B cell (primary cell): ENCODE measurements around the gene TFRC.

Source experiments
- EZH2 ChIP-seq: IDR thresholded peaks from 2 replicates; pipeline ENCODE4 v1.6.1; 2012; ENCODE audit warnings: borderline replicate concordance, low read depth, mild to moderate bottlenecking, moderate library complexity, low read length; ENCODE audit not compliant: insufficient read depth, poor library complexity, severe bottlenecking
- TF ChIP-seq, protein P1 (sequence below): fragments of 200-600 bp; IDR thresholded peaks from one replicate; pipeline ENCODE4 v1.8.0; 2022; ENCODE audit warnings: antibody characterized with exemption, mild to moderate bottlenecking

DNA sequence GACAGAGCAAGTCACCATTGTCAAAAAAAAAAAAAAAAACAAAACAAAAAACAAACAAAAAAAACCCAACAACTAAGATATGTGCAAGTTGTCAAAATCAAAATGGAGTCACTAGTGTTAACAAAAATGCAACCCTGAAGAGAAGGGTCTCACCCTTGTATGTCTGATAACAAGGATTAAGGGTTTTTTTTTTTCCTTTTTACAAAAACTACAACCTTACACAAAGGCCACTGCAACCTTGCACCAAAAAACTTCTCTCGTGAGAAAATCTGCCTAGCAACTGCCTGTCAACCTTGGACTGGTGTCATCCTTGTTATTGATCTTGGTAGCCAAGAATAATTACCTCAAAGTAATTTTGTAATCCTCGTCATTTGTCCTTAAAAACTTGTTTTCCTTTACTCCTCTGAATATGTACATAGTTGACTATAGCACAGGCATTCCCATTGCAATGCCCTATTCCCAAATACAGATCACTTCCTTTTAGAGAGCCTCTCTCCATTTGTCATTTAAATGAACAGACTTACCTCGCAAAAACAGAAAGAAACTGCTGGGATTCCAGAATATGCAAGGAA is 24.0 kb downstream of the TFRC start:
- TF ChIP-seq, protein P1, sequence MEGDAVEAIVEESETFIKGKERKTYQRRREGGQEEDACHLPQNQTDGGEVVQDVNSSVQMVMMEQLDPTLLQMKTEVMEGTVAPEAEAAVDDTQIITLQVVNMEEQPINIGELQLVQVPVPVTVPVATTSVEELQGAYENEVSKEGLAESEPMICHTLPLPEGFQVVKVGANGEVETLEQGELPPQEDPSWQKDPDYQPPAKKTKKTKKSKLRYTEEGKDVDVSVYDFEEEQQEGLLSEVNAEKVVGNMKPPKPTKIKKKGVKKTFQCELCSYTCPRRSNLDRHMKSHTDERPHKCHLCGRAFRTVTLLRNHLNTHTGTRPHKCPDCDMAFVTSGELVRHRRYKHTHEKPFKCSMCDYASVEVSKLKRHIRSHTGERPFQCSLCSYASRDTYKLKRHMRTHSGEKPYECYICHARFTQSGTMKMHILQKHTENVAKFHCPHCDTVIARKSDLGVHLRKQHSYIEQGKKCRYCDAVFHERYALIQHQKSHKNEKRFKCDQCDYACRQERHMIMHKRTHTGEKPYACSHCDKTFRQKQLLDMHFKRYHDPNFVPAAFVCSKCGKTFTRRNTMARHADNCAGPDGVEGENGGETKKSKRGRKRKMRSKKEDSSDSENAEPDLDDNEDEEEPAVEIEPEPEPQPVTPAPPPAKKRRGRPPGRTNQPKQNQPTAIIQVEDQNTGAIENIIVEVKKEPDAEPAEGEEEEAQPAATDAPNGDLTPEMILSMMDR, result no peak
- no peak for TF ChIP-seq EZH2
